ENCODE data around the gene GMCL2. TPM values are rescaled to one million over a fixed set of nuclear protein-coding genes. Genes with fewer than 3 reads are reported as not detected.

The GMCL2 gene
- total RNA-seq, 2 donors from 2014 or later = not detected

DNA sequence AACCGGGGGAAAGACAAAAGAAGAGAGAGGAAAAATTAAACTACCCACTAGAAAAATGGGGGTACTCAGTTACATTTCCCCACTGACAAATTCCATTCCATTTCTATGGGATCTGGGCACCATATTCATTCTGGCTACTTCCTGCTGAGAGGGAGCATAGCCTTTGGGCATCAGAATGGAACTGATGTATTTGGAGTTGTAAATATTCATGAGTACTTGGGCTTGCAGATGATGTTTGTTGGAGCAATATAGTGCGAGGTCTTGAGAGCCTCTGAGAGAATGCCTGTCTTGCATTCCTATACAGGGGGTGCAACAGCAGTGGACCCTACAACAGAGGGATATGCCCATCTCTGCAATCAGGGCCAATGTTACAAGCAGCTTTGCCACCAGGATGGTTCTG lies 16.7 kb downstream of the GMCL2 start:
- no peaks in the 10 kb centered on the region for H3K9me3 ChIP-seq
- H3K27me3 ChIP-seq (replicated peaks; ENCODE audit: insufficient read depth) = no peaks in the 10 kb centered on the region
- H3K36me3 ChIP-seq = no peaks in the 10 kb centered on the region
- H3K27ac ChIP-seq = no peak overlapping the region
- no peaks in the 10 kb centered on the region for H3K4me1 ChIP-seq (ENCODE audit: control insufficient read depth in 1 of 2, low read depth in 2 of 2)
- ATAC-seq (ENCODE audit: insufficient number of reproducible peaks, low FRiP score, low read depth) (no peak), DNase-seq (ENCODE audit: low spot score) (no peak)
- H3K4me3 ChIP-seq = no peak overlapping the region
- TF ChIP-seq, protein P1, sequence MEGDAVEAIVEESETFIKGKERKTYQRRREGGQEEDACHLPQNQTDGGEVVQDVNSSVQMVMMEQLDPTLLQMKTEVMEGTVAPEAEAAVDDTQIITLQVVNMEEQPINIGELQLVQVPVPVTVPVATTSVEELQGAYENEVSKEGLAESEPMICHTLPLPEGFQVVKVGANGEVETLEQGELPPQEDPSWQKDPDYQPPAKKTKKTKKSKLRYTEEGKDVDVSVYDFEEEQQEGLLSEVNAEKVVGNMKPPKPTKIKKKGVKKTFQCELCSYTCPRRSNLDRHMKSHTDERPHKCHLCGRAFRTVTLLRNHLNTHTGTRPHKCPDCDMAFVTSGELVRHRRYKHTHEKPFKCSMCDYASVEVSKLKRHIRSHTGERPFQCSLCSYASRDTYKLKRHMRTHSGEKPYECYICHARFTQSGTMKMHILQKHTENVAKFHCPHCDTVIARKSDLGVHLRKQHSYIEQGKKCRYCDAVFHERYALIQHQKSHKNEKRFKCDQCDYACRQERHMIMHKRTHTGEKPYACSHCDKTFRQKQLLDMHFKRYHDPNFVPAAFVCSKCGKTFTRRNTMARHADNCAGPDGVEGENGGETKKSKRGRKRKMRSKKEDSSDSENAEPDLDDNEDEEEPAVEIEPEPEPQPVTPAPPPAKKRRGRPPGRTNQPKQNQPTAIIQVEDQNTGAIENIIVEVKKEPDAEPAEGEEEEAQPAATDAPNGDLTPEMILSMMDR (IDR thresholded peaks at IDR 0.05) = no peak

DNA sequence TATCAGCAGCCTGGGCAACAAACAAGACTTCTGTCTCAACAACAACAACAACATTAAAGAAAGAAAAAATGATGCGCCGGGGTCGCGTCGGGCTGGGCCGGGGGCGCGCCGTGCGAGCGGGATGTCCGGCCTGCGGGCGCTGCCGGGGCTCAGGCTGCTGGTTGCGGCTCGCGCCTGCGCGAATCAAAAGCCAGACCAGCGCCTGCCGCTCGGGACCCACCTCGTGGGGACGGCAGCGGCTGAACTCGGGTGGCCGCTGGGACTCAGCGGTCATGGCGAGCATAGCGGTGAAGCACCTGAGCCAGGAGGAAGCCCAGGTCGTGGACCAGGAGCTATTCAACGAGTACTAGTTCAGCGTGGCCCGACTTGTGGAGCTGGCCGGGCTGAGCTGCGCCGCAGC lies 21.6 kb downstream of the GMCL2 start:
- Histone ChIP-seq H3K4me3 (no peak overlapping the region), H3K27me3 (replicated peaks; ENCODE audit: insufficient read depth) (no peaks in the 10 kb centered on the region), H3K36me3 (no peaks in the 10 kb centered on the region), H3K9me3 (no peaks in the 10 kb centered on the region), H3K4me1 (ENCODE audit: control insufficient read depth in 1 of 2, low read depth in 2 of 2) (peaks cover 0 to 9% of the 10 kb centered on the region in 2 donors), H3K27ac (no peak overlapping the region)
- DNase-seq (ENCODE audit: low spot score) (no peak), ATAC-seq (ENCODE audit: insufficient number of reproducible peaks, low FRiP score, low read depth) (no peak)
- TF ChIP-seq, protein P1 (IDR thresholded peaks at IDR 0.05) = no peak

DNA sequence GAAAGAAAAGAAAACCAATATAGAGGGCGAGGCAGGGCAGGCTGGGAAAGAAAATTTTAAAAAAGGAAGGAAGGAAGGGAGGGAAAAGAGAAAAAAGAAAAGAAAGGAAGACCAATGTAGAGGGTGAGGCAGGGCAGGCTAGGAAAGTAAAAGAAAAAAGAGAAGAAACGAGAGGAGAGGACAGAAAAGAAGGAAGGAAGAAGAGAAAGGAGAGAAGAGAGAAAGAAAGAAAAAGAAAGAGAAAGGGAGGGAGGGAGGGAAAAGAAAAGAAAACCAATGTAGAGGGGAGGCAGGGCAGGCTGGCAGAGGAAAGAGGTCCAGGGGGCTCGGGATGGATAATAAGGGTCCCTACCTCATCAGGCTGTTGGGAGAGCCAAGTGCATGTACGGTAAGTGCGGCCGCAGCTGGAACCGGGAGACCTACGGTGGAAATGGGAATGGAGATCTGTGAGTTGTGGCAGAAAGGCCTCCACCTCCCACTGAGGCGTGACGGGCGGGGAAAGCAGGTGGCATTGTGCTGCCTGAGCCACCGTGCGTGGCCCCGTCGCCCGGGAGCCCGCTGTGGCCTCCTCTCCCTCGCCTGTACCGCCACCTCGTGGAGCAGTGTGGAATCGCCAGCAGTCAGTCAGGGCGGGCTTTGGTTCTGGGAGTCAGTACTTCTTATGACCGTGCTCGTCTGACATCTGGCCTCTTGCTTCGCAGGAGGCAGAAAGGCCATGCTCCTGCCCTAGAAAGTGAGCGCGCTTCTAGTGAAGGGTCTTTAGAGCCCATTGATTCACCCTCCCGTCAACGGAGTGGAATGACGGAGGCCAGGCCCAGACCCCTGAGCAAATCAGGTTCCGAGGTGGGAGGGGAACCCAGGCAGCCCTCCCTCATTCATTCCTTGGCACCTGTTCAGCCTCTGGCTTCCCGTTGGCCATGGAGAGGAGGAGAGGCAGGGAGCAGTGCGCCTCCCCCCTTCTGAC lies 23.1 kb downstream of the GMCL2 start:
- H3K4me1 ChIP-seq (ENCODE audit: control insufficient read depth in 1 of 2, low read depth in 2 of 2) = peaks cover 0 to 9% of the 10 kb centered on the region in 2 donors
- no peak overlapping the region for H3K27ac ChIP-seq
- ATAC-seq (ENCODE audit: insufficient number of reproducible peaks, low FRiP score, low read depth) (no peak), DNase-seq (ENCODE audit: low spot score) (peak; percentile 54)
- H3K36me3 ChIP-seq = no peaks in the 10 kb centered on the region
- no peaks in the 10 kb centered on the region for H3K27me3 ChIP-seq (replicated peaks; ENCODE audit: insufficient read depth)
- H3K4me3 ChIP-seq = peak overlapping the region; percentile 48
- TF ChIP-seq, protein P1 (IDR thresholded peaks at IDR 0.05) = peak; percentile 99
- no peaks in the 10 kb centered on the region for H3K9me3 ChIP-seq

DNA sequence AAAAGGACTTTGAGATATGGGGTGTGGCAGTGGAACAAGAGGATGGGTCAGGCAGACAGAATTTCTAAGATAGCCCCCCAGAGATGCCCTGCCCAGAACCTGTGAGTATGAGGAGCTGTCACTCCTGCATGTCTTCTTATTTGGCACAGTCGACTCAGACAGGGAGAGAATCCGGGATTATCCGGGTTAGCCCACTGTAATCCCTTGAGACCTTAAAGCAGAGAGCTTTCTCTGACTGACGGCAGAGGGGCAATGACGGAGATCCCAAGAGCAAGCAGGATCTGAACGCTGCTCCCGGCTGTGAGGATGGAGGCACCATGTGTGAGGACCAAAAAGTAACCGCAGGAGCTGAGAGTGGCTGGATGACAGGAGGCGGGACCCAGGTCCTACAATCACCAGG lies 24.7 kb downstream of the GMCL2 start:
- TF ChIP-seq, protein P1 (IDR thresholded peaks at IDR 0.05) = no peak
- Histone ChIP-seq H3K36me3 (no peaks in the 10 kb centered on the region), H3K4me1 (ENCODE audit: control insufficient read depth in 1 of 2, low read depth in 2 of 2) (peaks cover 0 to 9% of the 10 kb centered on the region in 2 donors), H3K4me3 (no peak overlapping the region), H3K27me3 (replicated peaks; ENCODE audit: insufficient read depth) (no peaks in the 10 kb centered on the region), H3K27ac (no peak overlapping the region), H3K9me3 (no peaks in the 10 kb centered on the region)
- DNase-seq (ENCODE audit: low spot score) (no peak), ATAC-seq (ENCODE audit: insufficient number of reproducible peaks, low FRiP score, low read depth) (no peak)

DNA sequence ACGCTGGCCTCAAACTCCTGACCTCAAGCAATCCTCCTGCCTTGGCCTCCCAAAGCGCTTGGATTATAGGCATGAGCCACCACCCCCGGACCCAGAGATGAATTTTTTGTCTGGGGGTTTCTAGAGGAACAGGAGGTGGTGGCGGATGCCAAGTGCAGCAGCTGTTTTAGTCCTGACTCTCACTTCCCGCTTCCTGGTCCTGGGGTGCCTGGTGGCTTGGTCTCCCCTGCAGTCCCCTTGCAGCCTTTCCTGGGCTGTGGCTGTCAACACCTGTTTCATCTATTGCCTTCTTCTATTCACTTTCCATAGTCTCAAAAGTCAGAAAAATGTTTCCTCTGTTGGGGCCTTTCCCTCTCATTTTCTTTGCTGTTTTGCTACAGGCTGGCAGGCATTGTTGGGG lies 27.0 kb downstream of the GMCL2 start:
- Histone ChIP-seq H3K4me1 (ENCODE audit: control insufficient read depth in 1 of 2, low read depth in 2 of 2) (peaks cover 0 to 9% of the 10 kb centered on the region in 2 donors), H3K36me3 (no peaks in the 10 kb centered on the region), H3K27ac (no peak overlapping the region), H3K4me3 (no peak overlapping the region), H3K27me3 (replicated peaks; ENCODE audit: insufficient read depth) (no peaks in the 10 kb centered on the region), H3K9me3 (no peaks in the 10 kb centered on the region)
- TF ChIP-seq, protein P1 (IDR thresholded peaks at IDR 0.05) = no peak
- ATAC-seq (ENCODE audit: insufficient number of reproducible peaks, low FRiP score, low read depth) = no peak
- no peak for DNase-seq (ENCODE audit: low spot score)
